HG03378 (cell line): ENCODE data around the gene CCL16.
"Not testable (repeated sequence)": the region's sequence is repeated elsewhere in the genome, so short reads cannot be mapped to it uniquely, and the experiment has no call there.

Experiments
- ATAC-seq: cut with Tn5 transposase; IDR thresholded peaks from one replicate; pipeline ENCODE4 v1.9.1; 2021; ENCODE audit warnings: mild to moderate bottlenecking, moderate library complexity; ENCODE audit not compliant: unreplicated experiment

CCL16 gene

GRCh38 chr17:35981246-35981645 is at the start of gene CCL16:
CCL16 (minus strand) TSS chr17:35981497; CDS start chr17:35981420, 77 bp downstream.
- no peak for ATAC-seq

GRCh38 chr17:36030956-36031355 is 49.7 kb upstream of the CCL16 start:
- no peak for ATAC-seq

- no peak for ATAC-seq
Measured at GRCh38 chr17:36027761-36028160, 46.5 kb upstream of the CCL16 start.

- no peak for ATAC-seq
Measured at GRCh38 chr17:36024106-36024869, 43.0 kb upstream of the CCL16 start.

- ATAC-seq = no peak
Measured at GRCh38 chr17:36019423-36019822, 38.1 kb upstream of the CCL16 start.

- no peak for ATAC-seq
Measured at GRCh38 chr17:36017799-36018198, 36.5 kb upstream of the CCL16 start, which contains the start of gene CCL23. CCL23 (minus strand) TSS chr17:36017972; CDS start chr17:36017897, 75 bp downstream.

- no peak for ATAC-seq
Measured at GRCh38 chr17:36016555-36016954, 35.3 kb upstream of the CCL16 start.

- not testable (repeated sequence) for ATAC-seq
Measured at GRCh38 chr17:36015895-36016294, 34.6 kb upstream of the CCL16 start.

- ATAC-seq = no peak
Measured at GRCh38 chr17:36014946-36015345, 33.6 kb upstream of the CCL16 start.

- ATAC-seq = no peak
Measured at GRCh38 chr17:36011201-36011600, 29.9 kb upstream of the CCL16 start.

GRCh38 chr17:36008998-36009665 is 27.8 kb upstream of the CCL16 start:
- no peak for ATAC-seq

- no peak for ATAC-seq
Measured at GRCh38 chr17:36004594-36005108, 23.4 kb upstream of the CCL16 start.

- ATAC-seq = no peak
Measured at GRCh38 chr17:36002631-36003030, 21.3 kb upstream of the CCL16 start.

- ATAC-seq = no peak
Measured at GRCh38 chr17:36001862-36002603, 20.7 kb upstream of the CCL16 start.

- ATAC-seq = no peak
Measured at GRCh38 chr17:36001110-36001771, 19.9 kb upstream of the CCL16 start, which contains the start of gene CCL15. CCL15 (minus strand) TSS chr17:36001553; CDS start chr17:36001492, 61 bp downstream.

GRCh38 chr17:36000732-36001109 is 19.4 kb upstream of the CCL16 start:
- ATAC-seq = no peak

- ATAC-seq = no peak
Measured at GRCh38 chr17:35998756-35999155, 17.5 kb upstream of the CCL16 start.

GRCh38 chr17:35998018-35998545 is 16.8 kb upstream of the CCL16 start:
- ATAC-seq = no peak

- ATAC-seq = not testable (repeated sequence)
Measured at GRCh38 chr17:35995346-35995745, 14.0 kb upstream of the CCL16 start.

- ATAC-seq = no peak
Measured at GRCh38 chr17:35991075-35991474, 9.8 kb upstream of the CCL16 start.
